HG02885 (cell line): Measurements from ENCODE around the gene SORCS2.

ENCODE experiments used
- ATAC-seq: cut with Tn5 transposase; IDR thresholded peaks from one replicate; pipeline ENCODE4 v1.9.1; 2021; ENCODE audit warnings: mild to moderate bottlenecking; ENCODE audit not compliant: unreplicated experiment, poor library complexity

Gene SORCS2

DNA sequence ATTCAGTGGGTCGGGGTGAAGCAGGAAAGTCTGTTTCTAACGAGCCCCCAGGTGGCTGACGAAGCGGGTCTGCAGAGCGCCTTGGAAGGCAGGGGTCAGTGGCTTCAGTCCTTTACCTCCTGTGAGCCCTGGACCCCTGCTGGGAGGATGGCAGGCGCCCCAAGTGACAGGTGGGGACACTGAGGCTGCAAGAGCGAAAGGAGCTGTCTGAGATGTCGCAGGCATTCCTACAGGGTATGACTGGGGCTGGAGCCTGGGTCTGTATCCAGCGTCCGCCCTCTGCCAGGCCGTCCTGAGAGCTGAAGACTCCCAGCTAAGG is 139.3 kb downstream of the SORCS2 start:
- ATAC-seq = no peak

DNA sequence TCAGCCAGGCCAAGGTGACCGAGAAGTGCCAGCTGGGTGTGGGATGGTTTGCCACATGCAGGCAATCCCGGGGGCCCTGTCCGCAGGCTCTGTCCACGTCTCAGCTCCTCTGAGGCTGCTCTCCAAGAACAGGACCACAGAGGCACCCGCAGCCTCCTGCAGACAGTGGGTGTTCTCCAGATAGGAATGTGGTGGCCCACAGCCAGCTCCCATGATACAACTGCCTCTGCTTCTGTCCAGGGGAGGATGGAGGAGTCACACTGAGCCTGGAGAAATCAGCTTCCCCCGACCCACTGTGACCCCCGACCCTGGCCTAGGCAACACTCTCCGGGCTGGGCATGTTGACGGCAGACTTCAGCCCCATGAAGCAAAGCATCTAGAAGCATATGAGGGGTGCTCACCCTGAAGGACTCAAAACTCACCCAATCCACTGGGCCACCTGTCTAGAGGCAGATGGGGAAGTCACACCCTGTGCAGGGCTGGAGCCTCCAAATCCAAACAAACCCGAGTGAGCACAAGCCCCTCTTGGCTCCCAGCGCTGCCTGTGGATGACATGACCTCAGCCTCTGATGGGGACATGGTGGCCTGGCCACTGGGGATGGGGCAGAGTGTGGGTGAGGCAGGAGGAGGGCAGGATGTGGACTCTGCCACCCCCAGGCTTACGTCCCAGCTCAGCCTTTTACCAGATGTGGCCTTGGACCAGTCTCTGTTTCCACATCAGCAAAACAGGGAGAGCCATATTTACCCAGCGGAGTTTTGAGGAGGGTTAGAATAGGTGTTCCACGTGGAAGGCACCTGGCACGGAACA is 140.1 kb downstream of the SORCS2 start:
- no peak for ATAC-seq

DNA sequence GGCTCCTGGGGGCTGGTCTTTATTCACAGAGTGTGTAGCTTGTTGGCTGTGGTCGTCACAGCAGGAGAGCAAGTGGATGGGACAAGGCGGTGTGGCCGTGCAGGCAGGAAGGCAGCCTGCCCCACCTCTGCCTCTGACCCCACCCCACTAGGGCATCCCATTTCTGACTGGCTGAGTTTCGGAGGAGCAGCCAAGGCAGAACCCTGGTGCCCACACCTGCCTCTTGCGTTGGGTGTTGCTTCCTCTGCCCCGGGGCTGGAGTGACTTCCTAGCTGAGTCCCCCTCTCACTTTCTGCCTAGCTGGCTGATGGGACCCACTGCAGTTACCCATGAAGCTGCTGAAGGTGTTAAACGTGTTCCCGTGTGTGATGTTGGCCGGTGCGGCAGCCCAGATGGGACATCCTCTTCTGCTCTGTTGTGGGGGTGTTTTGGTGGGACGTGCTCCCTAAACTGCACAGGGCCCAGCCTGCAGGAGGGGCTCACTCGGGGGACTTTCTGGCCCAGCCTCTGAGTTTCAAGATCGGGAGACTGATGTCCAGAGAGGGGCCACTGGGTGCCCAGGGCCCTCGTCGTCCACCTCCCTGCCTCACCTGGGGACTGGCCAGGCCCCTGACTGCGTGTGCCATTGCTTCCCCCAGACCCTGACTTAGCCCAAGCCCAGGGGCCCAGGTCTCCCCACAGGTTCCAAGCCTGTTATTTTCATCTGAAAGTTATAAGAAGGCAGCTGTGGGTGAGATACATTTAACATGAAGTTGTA is 140.9 kb downstream of the SORCS2 start:
- ATAC-seq = no peak

DNA sequence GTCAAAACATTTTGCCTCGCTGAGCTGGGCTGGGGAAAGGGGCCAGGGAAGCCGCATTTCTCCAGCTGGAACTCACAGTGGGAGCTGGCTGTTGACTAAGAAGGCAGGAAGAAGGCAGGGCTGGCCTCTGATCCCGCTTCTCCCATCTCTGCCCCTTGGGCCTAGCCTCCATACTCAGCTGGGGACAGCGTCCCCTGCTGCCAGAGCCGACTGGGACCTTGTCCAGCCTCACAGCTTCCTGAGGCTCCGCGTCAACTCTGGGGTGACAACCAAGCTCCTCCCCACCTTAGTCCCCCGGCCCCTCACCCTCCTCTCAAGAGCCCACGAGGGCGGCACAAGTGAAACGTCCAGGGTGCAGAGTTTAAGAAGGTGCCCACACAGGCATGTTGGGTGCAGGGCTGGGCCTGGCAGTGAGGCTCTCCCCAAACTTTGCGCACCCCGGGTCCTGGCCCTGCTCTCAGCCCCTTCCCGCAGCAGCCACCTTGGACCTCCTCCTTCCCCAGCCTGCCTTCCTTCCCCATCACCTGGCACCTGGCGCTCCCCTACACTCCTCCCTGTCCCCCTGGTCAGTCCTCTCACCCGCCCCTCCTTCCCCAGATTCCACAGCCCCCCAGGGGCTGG is 141.6 kb downstream of the SORCS2 start:
- no peak for ATAC-seq

DNA sequence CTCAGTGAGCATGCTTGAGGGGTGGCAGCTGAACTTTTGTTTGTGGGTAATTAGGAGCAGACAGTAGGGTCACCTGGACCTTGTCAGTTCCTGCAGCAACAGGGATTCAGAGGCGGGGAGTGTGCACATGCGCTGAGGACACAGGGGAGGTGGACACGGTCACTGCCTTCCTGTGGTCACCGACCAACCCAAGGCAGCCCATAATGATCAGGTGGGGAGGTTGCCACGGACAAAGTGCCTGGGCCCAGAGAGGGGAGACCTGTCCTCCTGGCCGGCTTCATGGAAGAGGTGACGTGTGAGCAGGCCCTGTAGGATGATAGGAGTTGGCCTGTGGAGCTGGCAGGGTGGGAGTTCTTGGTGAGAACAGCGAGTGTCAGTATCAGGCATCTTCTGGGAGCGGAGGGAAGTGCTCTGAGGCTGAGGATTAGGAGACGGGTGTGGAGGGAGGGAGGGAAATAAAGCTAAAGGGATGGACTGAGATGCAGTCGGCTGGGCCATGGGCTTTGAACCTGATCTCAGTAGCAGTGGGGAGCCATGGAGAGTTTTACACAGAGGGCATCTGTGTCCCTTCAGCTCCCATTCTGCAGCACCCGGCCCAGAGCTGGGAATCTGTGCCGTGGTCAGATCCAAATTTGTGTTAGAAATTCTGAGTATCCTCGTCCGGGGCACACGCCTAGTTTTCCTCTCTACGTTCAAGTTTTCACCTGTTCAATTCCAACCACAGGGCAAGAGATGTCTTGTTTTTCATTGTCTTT is 142.4 kb downstream of the SORCS2 start:
- ATAC-seq = no peak

DNA sequence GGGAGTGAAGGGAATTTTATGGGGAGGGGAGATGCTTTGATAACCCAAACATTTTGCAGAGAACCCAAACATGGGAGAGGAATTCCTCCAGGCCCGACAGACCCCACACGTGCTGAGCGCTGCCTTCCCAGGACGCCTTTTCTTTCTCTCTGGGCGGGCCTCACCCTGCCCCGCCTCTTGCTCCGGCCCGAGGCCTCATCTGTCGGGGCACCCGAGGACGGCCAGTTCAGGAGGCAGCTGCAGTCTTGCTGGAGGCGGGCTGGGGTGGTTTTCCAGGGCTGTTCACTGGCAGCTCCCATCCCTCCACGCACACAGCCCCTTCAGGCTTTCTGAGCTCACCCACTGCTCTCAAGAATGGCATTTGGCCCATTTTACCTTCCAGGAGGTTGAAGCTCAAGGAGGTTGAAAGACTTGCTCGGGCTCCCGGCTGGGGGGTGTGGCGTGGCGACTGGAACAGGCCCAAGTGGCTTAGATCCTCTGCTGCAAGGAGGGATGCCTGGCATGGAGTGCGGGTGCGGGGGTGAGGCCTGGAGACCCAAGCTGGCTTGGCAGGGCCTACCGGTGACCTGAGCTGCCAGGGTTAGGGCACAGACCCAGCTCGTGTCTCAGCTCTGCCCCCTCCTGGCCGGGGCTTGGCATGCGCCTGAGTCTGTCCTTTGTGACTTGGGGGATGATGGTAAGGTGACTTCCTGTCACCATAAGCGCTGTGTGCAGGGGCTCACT is 143.2 kb downstream of the SORCS2 start:
- peak; percentile 53 for ATAC-seq

DNA sequence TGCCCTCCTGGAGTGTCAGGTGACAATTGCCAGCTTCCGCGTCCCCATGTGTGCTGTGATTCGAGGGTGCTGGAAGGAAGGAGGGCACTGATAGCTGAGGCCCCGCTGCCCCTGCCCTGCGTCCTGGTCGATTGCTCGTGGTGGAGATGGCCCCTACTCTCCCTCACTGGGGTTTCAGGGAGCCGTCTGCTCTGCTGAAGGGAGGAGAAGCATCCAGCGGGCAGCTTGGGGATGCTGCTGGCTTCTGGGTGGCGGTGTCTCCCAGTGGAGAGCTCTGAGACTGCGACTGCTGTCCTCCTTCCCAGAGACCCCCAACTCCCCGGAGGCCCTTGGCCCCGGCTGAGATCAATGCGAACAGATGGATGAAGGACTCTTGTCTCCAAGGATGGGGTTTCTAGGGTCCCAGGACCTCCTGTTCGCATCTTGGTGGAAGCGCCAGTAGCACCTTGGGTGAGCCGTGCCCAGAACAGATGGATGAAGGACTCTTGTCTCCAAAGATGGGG is 143.8 kb downstream of the SORCS2 start:
- no peak for ATAC-seq

DNA sequence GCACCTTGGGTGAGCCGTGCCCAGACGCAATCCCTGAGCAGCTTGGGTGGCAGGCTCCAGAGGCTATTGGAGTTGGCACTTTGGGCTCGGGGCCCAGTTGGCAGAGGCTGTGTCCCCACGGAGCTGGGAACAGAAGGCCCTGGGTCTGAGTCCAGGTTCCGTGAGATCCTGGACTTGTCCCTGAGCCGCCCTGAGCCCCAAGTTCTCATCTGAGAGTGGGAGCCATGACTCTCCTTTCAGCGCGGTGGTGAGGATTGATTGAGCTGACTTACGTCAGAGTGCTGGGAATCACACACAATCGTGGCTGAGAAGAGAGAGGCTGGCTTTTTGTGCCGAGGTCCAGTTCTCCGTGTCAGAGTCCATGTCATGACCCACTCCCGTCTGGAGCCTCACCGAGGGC is 144.4 kb downstream of the SORCS2 start:
- ATAC-seq = no peak

DNA sequence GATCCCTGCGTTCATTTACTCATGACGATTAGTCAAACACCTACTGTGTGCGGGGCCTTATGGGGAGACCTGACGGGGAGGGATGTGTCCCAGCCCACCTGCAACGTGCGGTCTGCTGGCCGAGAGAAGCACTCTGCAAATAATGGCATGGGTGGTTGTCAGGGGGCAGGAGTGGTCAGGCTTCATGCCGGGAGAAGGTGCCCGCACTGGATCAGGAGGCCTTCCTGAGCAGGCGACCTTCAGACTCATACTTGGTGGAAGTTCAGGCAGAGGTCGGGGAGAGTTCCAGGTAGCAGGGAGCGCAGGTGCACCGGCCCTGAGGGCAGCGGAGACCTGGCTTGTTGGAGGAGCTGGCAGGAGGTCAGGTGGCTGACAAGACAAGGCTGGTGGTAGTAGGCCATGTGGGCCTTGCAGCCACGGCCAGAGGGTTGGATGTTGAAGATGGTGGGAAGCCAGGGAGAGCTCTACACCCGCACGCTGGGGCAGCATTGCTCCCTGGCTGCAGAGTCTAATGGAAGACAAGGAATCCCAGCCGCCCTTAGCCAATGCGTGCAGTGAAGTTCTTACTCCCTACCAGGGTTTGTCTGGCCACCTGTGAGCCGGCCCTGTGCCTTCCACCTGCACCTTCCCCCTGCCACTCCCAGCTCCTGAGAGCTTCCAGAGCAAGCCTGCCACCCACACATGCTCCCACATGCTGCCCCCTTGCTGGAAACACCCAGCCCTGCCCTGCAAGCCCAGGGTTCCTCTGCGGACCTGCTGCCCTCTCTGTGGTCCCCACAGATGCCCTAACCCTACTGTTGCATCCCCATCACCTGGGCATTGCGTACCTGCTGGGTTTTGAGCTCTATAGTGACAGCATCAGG is 145.1 kb downstream of the SORCS2 start:
- ATAC-seq = no peak

DNA sequence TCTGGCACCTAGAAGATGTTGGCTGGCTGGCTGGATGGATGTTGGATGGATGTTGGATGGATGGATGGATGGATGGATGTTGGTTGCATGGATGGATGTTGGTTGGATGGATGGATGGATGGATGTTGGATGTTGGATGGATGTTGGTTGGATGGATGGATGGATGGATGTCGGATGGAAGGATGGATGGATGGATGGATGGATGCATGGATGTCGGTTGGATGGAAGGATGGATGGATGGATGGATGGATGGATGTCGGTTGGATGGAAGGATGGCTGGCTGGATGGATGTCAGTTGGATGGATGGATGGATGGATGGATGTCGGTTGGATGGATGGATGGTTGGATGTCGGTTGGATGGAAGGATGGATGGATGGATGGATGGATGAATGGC is 145.7 kb downstream of the SORCS2 start:
- ATAC-seq = no peak

DNA sequence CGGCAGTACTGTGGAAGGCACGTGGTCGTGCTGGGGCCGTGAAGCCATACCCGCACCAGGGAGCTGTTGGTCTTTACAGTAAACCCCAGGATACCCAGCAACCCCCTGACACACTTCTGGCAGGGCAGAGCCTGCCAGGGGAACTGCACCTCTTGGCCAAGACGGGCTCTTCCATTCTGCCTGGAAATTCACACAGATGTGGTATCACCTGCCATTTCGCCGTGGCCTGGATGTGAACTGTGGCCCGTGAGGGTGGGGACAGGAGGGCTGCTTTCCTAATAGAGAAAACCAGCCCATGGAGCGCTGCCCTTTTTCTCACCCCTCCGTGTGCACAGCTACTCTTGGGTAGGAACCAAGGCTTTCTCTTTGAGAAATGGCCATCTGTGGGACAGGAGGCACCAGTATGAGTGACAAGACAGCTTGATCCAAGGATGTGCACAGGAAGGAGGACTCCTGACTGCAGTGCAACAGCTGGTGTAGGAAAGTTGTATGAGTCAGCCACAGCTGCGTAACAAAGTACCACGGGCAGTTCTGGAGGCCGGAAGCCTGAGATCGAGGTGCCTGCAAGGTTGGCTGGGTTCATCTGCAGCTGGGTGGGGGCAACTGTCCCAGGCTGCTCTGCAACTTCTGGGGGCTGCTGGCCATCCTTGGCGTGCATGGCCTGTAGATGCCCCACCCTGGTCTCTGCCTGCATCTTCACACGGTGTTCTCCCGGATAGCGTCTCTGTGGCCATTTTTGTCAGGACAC is 146.7 kb downstream of the SORCS2 start:
- ATAC-seq = no peak

DNA sequence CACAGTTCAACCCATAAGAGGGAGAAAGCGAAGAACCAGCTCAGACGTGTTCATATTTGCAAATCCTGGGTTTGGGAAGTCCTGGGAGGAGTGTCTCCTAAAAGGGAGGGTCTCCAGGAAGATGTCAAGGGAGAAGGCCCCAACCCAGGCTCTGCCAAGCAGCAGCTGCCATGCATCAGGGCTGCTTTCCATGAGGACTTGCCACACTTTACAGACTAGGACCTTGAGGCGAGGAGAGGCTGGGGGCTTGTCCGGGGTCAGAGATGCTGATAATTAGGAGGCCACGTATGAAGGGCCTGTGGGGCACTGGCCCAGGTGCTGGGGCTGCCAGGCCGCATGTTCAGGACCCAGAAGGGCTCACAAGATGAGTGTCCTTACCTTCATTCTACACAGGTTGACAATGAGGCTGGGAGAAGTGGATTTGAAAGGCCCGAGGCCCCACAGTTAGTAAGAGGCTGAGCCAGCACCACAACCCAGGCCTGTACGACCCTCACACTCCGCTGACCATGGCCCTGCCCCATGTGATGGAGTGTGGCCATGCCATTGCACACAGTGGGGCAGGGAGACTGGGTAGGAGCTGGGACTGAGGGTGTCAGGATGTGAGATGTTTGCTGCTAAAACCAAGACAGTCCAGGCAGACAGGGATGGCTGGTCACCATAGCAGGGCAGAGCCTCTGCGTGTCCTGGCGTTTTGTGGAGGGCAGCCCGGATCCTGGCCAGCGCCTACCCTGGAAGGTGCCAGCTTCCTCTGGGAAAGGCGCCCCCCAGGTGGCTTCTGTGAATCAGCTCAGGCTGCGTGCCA is 147.6 kb downstream of the SORCS2 start:
- no peak for ATAC-seq

DNA sequence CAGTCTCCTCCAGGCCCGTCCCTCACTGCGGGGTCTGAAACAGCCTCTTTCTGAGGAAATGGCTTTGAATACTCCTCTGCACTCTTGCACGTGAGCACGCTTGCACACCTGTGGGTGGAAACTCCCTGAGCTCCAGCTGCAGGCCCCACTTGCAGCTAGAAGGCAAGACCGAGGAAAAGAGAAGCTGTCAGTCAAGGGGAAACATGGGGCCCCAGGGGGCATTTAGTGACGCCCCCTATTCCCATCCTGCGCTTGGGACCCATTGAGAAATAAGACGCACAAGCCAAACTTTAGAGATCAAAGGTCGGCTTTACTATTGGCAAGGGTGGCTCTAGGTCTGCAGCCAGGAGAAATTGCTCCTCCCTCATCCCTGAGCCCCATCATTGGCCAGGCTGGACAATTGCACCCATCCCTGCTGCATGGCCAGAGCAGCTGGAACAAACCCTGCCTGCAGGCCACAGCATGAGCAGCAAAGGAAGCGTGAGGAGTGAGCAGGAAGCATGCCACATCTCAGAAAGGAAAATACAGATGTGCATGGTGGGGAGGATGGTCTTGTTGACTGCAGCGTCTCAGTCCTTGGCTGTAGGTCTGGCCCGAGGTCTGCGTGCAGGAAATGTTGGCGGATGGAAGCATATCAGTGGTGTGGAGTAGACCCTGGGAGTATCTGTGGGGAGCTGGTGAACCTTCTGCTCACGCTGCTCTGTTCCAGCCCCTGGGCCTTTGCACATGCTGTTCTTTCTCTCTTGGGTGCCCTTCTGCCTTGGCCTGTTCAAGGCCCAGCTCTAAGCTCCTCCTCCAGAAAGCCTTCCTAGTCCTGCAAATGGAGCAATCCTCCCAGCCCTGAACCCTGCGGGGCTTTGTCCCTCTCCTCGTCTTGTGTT is 148.5 kb downstream of the SORCS2 start:
- ATAC-seq = no peak

DNA sequence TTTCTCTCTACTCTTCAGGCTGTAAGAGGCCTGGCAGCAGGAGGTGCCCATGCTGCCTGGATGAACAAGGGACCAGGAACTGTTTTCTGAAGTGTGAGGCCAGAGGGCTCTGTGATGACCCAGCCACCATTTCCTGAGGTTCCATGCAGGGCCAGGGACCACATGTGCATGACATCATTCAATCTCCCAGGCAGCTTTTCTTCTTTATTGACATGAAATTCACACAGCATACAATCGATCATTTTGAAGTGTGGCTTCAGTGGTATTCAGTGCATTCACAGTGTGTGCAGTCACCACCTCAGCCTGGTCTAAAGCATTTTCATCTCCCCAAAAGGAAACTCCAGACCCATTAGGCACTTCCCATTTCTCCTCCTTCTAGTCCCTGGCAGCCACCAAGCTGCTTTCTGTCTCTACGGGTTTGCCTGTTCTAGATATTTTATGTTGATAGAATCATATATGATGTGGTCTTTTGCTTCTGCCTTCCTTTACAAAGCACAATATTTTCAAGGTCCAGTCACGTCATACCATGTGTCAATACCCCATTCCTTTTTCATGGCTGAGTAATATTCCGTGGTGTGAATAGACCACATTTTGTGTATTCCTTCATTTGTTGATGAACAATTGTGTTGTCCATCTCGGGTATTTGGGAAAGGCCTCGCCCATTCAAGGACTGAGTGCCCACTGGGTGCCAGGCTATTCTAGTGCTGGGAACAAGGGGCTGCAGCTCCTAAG is 149.3 kb downstream of the SORCS2 start:
- no peak for ATAC-seq

DNA sequence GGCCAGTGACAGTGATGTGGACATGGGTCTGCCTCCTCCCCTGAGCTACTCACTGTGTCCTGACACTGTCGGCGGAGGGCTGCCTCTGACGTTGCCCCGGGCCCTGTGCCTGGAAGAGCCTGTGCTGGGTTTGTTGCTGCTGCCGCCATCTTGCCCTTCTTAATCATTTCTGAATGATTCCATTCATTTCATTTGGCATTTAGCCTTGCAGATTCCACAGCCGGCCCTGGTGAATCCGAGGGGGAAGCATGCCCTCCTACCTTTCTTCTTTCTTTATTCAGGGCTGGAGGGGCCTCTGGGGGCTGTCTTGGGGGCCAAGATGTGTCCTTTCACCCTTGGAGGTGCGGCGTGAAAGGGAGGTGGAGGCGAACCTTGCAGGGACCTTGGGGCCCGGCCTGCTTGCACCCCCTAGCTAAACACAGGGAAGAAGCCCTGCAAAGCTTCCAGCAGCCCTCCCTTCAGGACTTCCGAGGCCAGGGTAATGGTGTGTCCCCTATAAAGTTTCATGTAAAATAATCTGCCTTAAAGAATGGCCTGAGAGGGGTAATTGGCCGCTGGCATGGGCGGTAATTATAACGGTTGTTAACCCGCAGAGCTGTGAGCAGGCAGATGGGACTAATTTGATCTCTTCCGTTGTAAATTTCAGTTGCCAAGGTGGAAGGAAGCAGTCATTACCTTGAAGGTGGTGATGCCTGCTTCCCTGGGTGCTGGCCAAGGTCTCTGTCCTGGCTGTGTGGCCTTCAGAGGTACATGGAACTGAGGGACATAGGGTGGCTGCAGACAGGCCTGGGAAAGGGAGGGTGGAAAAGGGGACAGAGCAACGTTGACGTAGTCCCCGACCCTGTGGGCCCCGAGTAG is 150.1 kb downstream of the SORCS2 start:
- no peak for ATAC-seq
